Subcutaneous adipose tissue (tissue), 4 donors: ENCODE measurements around the gene ASZ1. TPM values are rescaled to one million over a fixed set of nuclear protein-coding genes. Genes with fewer than 3 reads are reported as not detected.

Experiments used
- total RNA-seq, 4 donors: library from RNA; depleted of rRNA; stranded (reverse); fragments of >200 nt; gene quantifications; one replicate each; pipeline ENCODE4 v1.1.0, GENCODE V29; 2016
- TF ChIP-seq, protein P1 (sequence below): fragments of 450-650 bp; IDR thresholded peaks from one replicate; pipeline ENCODE4 v1.5.1; 2016; ENCODE audit warnings: low read depth, mild to moderate bottlenecking, control low read depth, antibody characterized with exemption, moderate library complexity

Gene ASZ1
- total RNA-seq, 4 donors from 2014 or later = not detected

DNA sequence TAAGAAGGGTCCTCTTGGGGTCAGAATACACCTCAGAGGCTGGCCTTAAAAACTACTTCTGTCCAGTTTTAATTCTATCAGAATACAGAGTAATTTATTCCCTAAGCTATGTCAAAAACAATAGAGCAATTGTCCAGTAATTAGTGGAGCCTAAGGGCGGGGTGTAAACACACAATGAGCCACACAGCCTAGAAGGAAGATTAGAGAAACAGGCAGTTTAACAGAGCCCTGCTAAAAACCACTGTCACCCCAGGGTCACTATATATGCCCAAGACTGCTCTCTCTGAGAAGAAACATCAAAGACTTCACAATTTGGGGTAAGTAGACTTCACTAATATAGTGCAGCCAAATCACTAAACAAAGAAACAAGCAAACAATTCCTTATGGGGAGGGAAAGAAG, 77.3 kb downstream of the ASZ1 start:
- TF ChIP-seq, protein P1, sequence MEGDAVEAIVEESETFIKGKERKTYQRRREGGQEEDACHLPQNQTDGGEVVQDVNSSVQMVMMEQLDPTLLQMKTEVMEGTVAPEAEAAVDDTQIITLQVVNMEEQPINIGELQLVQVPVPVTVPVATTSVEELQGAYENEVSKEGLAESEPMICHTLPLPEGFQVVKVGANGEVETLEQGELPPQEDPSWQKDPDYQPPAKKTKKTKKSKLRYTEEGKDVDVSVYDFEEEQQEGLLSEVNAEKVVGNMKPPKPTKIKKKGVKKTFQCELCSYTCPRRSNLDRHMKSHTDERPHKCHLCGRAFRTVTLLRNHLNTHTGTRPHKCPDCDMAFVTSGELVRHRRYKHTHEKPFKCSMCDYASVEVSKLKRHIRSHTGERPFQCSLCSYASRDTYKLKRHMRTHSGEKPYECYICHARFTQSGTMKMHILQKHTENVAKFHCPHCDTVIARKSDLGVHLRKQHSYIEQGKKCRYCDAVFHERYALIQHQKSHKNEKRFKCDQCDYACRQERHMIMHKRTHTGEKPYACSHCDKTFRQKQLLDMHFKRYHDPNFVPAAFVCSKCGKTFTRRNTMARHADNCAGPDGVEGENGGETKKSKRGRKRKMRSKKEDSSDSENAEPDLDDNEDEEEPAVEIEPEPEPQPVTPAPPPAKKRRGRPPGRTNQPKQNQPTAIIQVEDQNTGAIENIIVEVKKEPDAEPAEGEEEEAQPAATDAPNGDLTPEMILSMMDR = no peak

GRCh38 chr7:117349570-117349969, 77.7 kb downstream of the ASZ1 start:
- TF ChIP-seq, protein P1 = no peak

DNA sequence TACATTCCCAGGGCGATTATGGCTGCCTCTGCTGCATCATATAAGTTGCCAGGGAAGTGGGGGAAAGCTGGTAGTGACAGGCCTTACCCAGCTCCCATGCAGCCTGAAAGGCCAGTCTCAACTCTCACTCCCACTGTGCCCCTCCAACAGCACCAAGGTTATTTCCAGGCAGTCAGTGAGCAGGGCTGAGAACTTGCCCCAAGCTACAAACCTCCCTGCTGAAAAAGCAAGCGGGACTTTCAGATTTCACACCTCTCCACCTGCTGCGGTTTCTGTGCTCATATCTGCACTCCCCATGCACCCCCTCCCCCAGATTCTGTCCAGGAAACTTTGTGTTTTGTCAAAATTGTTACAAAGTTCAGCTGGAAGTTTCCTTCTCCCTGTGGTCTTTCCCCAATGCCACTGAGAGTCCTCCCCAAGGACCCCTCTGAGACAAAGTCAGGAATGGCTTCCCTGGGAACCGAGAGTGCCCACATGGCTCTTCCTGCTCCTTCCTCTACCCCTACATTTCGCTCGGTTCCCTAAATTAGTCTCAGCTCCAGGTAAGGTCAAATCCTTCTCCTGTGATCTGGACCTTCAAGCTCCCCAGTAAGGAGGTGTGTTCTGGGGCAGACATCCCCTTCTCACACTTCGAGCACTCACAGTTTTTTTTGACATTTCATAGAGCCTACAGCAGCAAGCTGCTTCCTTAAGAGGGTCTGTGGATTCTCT, 79.2 kb downstream of the ASZ1 start:
- TF ChIP-seq, protein P1 = no peak

DNA sequence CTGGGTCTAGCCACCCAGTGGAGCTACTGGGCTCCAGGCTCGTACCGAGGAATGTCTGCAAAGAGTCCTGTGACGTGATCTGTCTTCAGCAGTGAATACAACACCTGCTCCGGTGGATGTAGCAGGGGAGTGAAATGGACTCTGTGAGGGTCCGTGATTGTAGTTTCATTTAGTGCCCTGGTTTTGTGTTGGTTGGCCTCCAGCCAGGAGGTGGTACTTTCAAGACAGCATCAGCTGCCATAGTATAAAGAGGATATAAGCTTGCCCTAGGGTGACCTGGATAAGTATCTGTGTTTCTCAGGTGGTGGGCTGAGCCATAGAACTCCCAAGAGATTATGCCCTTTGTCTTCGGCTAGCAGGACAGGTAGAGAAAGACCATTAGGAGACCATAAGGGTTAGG, 79.8 kb downstream of the ASZ1 start:
- TF ChIP-seq, protein P1 = no peak

- TF ChIP-seq, protein P1 = no peak
Observed at GRCh38 chr7:117346161-117346560, 81.1 kb downstream of the ASZ1 start.

- TF ChIP-seq, protein P1 = no peak
Observed at GRCh38 chr7:117338020-117338419, 89.3 kb downstream of the ASZ1 start.

DNA sequence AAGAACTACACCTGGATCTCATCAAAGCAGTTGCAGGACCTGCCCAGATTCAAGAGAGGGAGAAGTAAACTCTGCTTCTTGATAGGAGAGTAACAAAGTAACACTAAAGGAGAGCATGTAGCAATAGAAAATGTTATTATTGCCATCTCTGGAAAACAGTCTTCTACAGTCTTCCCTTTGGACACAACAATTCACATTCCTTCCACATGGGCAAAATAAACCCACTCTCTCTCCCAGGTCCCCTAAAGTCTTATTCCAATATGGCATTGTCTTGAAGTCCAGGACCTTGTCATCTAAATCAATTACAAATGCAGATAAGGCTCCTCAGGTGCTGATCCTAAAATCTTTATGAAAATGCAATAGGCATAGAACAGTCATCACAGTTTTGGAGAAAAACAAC, 94.1 kb downstream of the ASZ1 start:
- TF ChIP-seq, protein P1 = no peak
